UCSD-AML1 (cell line): ENCODE results near the gene BFAR.
"Not testable (repeated sequence)": the region's sequence is repeated elsewhere in the genome, so short reads cannot be mapped to it uniquely, and the experiment has no call there.

Experiments used
- DNase-seq: peaks from one replicate; lab custom pipeline; 2025; ENCODE audit not compliant: unreplicated experiment; lab: John Stamatoyannopoulos, UW

BFAR gene, protein sequence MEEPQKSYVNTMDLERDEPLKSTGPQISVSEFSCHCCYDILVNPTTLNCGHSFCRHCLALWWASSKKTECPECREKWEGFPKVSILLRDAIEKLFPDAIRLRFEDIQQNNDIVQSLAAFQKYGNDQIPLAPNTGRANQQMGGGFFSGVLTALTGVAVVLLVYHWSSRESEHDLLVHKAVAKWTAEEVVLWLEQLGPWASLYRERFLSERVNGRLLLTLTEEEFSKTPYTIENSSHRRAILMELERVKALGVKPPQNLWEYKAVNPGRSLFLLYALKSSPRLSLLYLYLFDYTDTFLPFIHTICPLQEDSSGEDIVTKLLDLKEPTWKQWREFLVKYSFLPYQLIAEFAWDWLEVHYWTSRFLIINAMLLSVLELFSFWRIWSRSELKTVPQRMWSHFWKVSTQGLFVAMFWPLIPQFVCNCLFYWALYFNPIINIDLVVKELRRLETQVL

DNA sequence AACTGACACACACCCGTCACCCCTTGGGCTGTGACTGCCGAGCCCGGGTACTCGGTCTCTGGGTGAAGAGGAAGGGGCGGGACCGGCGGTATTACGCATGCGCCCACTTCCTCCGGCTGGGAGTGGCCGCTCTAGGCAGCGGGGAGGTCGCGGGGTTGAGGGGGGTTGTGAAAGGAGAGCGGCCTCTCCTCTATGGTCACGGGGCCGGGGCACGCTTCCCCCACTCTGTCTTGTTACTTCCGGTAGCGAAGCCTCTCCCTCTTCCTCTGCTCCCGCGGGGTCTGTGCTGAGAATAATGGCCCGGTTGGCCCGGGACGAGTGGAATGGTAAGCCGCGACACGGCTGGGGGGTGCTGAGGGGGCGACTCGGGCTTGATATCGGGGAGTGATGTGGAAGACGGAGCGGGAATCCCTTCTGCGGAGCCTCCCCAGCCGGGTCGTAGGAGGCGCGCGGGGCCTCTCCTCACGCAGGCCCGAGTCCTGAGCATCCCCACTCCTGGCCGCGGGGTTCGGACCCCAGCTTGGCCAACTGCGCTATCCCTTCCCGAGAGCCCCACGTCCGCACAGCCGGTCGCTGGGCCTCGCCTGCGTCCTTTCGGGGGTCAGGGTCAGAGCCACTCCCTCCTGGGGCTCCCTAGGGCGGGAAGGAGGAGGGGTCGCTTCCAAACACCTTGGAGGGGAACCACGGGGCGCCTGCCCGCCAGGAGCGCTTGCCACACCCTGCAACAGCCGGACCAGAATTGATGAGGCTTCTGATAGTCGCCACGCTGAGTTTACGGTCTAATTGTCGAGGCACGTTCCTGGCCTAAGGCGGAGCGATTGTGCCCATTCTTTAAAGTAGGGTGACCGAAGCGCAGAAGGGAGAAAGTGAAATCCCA is at the start of gene BFAR:
Gene BFAR (plus strand): TSS at position 259 of the 877 bp plus-strand sequence. CDS start 11,396 bp downstream, outside the sequence.
- peak; percentile 99 for DNase-seq

DNA sequence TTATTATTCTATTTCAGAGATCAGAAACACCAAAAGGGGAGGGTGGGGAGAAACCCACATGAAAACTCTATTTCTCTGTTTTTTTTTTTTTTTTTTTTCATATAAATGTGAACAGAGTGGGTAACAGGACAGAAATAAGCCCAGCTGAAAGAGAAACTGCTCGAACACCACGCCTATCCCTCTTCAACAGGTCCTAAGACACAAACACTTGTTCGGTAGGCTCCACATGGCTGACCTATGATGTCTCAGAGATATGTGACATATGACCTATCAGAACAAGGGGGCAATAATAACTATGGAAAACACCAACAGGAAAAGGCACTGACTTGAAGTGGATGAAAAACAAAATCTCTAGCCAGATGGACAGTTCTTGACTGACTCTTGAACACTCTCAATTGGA is 47.5 kb upstream of the BFAR start:
- no peak for DNase-seq

DNA sequence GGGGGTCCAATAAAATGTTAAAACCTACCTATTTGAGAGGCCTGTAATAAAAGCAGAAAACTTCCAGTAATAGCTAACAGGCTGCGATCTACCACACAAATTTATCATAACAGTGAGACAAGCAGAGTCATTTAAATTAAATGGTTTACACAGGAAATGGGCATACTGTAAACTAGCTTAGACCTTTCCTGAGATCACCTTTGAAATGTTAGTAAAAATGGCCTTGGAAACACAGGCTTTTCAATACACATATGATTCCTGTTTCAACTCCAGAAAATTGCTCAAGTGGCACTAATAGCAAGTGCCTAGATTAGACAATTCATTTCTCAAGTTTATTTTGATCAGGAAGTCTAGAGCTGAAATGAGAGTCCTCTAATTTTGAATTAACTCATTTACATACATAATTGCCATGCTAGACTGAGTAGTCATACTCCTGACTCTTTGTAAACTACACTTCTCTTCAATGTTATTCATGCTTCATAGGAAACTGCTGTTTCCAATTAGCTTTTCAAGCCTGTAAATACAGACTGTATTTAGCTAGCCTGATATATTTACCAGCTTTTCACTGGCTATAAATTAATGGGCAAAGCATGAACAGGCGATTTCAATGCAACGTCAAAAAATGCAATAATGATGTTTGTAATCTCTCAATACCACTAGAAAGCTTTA is 46.0 kb upstream of the BFAR start:
- no peak for DNase-seq

DNA sequence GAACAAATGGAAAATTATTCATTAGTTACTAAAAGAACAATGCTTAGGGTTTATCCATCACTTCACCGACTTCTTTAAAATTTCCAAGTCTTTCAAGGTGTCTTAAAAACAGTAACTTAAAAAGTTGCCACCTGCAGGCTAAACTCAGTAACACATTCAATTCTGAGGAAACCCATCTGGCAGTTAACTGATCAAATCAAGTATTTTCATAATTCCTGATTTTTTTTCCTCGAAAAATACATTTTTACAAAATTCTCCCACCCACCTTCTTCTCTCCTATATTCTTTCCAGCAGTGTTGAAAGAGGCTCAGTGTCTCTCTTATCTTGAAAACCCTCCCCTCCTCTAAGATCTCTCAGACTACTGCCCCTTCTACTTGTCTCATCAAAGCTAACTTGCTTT is 32.6 kb upstream of the BFAR start:
- no peak for DNase-seq

DNA sequence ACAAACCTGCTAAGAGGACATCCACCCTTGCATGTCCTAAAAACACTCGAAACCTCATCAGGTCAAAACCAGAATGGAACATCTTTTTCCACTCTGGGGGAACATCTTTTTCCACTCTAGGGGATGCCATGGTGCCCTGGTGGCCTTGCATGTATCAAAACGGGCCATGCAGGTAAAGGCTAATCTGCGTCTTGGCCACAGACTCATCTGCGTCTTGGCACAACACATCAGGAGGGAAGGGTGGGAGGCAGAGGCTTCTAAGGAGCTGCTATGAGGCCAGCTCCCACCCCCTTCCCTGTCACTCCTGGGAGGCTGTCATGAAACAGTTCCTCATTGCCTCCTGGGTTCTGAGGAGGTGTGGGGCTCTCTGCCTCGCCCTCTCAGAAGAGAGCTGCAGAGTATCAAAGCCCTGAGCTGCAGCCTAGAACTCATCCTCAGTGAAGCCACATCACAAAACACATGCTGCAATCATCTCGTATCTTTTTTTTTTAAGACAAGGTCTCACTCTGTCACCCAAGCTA is 30.2 kb upstream of the BFAR start:
- no peak for DNase-seq

DNA sequence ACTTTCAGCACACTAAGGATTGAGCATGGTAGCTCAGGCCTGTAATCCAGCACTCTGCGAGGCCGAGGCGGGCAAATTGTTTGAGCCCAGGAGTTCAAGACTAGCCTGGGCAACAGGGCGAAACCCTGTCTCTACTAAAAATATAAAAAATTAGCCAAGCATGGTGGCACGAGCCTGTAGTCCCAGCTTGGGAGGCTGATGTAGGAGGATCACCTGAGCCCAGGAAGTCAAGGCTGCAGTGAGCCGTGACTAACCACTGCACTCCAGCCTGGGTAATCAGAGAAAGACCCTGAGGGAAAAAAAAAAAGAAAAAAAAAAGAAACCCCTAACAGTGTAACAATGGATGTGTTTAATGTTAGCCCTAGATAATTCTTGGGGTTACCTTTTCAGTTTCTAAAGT is 26.6 kb upstream of the BFAR start:
- no peak for DNase-seq

DNA sequence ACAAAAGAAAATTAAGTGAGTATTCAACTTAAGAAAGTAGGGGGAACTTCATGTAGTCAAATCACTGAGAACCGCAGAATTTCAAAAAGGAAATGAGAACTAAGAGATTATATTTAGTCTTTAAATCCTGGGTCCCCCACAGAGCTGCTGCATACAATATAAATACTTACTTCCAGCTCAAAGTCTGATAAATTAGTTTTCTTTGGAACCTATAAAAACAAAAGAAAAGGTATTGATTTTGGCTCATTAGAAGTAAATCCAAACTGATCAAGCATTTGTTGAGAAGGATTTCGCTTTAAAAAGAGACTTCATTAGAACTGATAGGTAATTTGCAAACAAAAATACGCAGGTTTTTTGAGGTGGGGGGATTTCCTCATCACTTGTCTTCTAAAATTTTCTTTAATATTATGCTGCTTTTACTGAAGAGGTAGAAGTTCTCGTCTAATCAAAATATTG is 24.6 kb upstream of the BFAR start:
- no peak for DNase-seq

DNA sequence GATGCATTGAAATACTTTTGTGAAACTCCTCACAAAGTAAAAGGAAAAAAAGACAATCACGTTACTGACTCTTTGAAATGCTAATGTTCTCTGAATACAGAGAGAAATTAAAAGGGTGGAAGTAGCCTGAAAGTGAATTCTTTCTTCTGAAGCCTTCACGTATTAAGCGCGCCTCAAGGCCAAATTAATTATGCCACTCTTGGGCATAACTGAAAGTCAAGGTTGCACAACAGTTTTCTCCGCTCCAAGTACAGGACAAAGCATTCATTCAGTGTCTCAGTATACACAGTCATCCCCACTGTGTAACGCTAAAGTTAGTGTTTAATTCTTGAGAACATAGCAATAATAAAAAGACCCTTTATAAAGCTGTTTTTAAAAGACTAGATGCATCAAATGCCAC is 24.1 kb upstream of the BFAR start:
- no peak for DNase-seq

DNA sequence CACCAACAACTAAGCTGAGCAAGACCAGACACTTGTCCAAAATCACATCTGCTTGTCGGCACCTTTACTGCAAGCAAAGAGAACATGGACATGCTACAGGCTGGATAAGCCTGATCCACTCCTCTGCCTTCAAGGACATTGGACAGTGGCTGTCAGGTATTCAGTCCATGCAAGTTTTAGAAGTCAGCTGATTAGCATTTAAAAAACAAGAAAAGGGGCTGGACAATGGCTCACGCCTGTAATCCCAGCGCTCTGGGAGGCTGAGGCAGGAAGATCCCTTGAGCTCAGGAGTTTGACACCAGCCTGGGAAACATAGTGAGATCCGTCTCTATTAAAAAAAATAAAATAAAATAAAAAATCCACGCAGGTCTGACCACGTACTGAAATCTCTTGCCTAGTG is 23.0 kb upstream of the BFAR start:
- no peak for DNase-seq

DNA sequence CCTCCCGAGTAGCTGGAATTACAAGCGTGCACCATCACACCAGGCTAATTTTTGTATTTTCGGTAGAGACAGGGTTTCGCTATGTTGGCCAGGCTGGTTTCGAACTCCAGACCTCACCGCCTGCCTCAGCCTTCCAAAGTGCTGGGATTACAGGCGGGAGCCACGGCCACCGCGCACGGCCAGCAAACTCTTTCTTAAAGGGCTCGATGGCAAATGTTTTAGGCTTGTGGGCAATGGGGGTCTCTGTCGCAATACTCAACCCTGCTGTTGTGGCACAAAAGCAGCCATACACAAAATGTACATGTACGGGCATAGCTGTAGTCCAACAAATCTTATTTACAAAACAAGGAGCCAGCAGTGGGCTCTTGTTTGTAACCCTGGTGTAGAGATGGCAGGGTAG is 21.1 kb upstream of the BFAR start:
- DNase-seq, result no peak

DNA sequence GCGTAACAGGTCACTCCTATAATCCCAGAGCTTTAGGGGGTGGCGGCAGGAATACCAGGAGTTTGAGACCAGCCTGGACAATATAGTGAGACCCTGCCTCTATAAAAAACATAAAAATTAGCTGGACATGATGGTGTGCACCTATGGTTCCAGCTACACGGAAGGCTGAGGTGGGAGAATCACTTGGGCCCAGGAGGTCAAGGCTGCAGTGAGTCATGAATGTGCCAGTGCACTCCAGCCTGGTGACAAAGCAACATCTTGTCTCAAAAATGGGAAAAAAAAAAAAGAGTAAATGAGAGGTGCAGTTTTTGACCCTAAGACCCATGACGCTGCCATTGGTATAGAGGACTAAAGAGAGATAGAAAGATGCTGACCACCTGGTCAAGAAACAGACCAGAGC is 18.8 kb upstream of the BFAR start:
- no peak for DNase-seq

DNA sequence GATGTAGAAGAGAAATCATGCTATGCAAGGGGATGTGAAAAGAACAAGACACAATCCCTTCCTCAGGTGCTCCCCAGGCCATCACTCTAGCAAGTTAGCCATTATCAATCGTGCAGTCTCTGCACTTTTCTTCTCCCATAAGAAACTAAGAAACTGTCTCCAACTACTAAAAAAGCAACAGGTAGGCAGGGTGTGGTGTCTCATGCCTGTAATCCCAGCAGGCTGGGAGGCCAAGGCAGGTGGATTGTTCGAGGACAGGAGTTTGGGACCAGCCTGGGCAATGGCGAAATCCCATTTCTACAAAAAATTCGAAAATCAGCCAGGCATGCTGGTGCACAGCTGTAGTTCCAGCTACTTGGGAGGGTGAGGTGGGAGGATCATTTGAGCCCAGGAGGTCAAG is 16.5 kb upstream of the BFAR start:
- DNase-seq, result no peak

DNA sequence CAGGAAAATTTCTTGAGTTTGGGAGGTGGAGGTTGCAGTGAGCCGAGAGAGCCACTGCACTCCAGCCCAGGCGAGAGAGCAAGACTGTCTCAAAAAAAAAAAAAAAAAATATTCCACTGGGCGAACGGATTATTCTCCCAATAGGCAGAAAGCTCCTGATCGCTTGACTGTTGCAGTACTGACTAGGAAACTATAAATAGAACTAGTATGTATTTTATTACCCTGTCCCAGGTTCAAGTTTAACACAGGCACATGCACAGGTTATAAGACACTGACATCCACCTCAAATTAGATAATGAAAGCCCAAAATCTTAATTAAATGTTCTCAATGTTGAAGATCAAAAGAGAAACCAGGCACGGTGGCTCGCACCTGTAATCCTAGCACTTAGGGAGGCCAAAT is 14.2 kb upstream of the BFAR start:
- no peak for DNase-seq

DNA sequence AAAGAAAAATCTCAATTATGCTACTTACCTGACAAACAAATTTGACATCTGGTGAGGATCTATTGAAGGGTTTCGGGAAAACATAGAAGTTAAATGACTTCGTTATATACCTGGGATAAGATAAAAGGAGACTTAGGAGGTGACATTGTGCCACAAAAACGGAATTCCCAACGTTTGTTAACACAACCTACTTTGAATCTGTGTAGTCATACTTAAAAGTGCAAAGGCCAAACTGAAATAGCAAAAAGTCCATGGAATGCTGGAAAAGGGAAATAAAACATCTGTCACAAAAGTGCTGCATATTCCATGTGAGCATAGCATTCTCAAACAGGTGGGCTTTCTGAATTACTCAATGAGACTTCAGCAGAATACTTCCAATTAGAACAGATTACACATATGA is 5.7 kb upstream of the BFAR start:
- DNase-seq, result no peak

DNA sequence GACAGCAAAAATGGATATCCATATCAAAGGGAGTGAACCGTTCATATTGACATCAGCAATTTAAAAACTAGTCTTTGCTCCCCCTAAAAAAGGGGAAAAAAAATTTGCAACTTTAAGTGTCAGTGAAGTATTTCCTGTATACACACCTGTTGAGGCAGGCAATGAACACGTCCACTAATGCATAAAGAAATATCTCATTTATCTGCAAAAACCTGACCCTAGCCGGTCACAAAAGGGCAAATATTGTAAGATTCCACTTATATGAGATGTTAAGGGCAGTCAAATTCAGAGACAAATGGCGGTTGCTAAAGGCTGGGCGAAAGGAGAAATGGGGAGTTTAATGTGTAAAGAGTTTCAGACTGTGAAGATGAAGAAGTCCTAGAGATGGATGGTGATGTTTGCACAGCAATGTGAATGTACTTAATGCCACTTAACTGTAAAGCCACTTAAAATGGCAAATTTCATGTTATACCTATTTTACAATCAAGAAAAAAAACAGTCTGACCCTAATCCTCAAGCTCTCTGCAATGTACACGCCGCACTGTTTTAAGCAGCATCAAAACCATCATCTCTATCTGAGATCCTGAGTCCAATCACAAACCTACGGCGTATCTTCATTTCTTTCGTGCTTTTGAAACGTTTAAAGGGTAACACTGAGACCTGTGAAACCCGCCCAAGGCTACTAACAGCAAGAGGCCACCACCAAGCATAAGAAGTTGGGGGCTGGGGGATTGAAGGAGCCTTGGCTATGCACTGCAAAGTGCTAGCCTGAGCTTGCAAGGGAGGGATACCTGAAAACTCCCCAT is 3.7 kb upstream of the BFAR start:
- DNase-seq, result no peak

DNA sequence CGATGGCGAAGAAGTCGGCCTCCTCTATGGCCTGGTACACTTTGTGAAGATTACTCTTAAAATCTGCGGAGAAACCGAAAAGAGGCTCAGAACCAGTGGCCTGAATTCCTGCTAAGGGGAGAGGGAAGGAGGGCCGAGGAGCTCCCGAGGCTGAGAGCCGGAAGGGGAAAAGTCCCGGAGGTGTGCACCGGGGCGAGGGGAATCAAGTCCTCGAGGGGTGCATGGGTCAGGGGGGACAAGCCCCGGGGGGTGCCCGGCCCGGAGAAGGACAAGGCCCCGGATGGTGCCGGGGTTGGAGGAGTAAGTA is 3.2 kb upstream of the BFAR start:
- DNase-seq, result no peak

DNA sequence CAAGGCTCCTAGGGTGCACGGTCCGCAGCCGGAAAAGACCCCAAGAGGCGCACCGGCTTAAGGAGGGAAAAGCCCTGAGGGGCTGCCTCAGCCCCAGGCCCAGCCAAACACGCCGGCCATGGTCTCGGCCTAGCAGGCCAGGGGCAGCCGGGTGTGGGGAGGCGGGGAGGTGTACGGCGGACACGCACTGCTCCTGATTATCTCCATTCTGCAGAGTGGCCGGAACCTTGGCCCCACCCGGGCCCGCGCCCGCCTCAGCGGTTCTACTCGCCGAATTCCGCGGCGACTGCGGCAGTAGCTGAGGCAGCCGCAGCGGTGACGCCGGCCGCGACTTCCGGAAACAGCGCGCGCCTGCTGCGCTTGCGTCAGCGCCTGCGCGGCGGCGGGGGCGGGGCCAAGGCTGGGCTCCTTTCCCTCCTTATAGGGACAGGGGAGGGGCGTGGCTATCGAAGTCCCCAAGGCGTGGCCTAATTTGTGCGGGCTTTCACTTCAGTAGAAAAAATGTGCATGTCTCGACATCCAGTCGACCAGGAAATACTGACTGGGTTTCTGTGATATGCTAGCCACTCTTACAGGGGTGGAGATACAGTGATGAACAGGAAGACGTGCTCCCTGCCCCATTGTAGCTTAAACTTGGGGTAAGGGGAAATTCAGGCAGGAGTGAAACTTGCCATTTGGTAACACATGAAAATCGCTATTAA is 2.7 kb upstream of the BFAR start, which contains the start of gene PARN:
Gene PARN (minus strand): TSS at position 342 of the 701 bp plus-strand sequence. CDS start 135 bp downstream, at position 207.
- peak; percentile 97 for DNase-seq

DNA sequence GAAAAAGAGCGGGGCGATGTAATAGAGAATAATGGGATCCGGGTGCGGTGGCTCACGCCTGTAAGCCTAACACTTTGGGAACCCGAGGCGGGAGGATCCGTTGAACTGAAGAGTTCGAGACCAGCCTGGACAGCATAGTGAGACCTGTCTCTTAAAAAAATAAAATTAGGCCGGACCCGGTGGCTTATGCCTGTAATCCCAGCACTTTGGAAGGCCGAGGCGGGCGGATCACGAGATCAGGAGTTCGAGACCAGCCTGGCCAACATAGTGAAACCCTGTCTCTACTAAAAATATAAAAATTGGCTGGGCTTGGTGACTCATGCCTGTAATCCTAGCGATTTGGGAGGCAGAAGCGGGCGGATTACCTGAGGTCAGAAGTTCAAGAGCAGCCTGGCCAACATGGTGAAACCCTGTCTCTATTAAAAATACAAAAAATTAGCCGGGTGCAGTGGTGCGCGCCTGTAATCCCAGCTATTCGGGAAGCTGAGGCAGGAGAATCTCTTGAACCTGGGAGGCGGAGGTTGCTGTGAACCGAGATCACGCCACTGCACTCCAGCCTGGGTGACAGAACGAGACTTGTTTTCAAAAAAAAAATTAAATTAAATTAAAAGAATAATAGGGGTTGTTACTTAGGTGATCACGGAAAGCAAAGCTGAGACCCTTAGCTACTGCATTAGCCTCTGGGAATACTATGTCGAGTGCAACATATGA is 2.0 kb upstream of the BFAR start:
- DNase-seq, result not testable (repeated sequence)

DNA sequence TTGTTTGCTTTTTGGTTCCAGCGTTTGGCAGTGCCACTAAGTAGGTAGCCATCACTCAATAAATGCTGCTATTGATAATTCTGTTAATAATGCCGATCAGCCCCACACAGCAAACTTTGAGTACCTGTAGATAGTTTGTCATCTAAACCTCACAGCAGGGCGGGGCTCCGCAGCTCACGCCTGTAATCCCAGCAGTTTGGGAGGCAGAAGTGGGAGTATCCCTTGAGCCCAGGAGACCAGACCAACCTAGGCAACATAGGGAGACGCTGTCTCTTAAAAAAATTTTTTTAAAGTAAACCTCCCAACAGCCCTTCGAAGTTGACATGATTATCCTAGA is 1.6 kb downstream of the BFAR start:
- DNase-seq, result no peak
